ENCODE results near the gene PDSS1. TPM values are rescaled to one million over a fixed set of nuclear protein-coding genes. Genes with fewer than 3 reads are reported as not detected.

PDSS1 gene
- total and polyA plus RNA-seq, 9 of the 15 experiments (the other 6 are each of a cell fraction or from before 2014, with no cell fraction given): 11.0 to 59.5 (median 45.3) TPM

GRCh38 chr10:26777686-26778085 lies 80.2 kb downstream of the PDSS1 start:
- Histone ChIP-seq H4K20me1 (replicated peaks; ENCODE audit: control insufficient read depth, insufficient read depth, low read length) (peaks cover 24% of the 10 kb centered on the region), H3K27ac (ENCODE audit: extremely low read depth, low read depth, low read length) (no peak overlapping the region), H3K4me1 (replicated peaks in 1 of 2; ENCODE audit: control insufficient read depth in 2 of 2, insufficient read depth in 2 of 2, low read length in 2 of 2) (peaks cover 0 to 15% of the 10 kb centered on the region in 2 experiments; a peak in 3 of 5 replicates), H3K4me2 (ENCODE audit: insufficient read depth, low read length) (no peak overlapping the region), H3K9ac (ENCODE audit: insufficient read depth in 1 of 2, low read depth in 2 of 2, low read length in 2 of 2) (no peak overlapping the region), H3K36me3 (ENCODE audit: control insufficient read depth, insufficient read depth, low read length) (no peaks in the 10 kb centered on the region), H3K4me3 (no peak overlapping the region), H3K9me1 (ENCODE audit: control insufficient read depth, insufficient read depth, low read length) (no peaks in the 10 kb centered on the region), H3K79me2 (ENCODE audit: control insufficient read depth, insufficient read depth, low read length) (peaks cover 37% of the 10 kb centered on the region), H3K9me3 (replicated peaks; ENCODE audit: control insufficient read depth, insufficient read depth, low read depth, low read length) (no peaks in the 10 kb centered on the region), H3K27me3 (ENCODE audit: control insufficient read depth in 2 of 2, insufficient read depth in 2 of 2, low read length in 2 of 2) (no peaks in the 10 kb centered on the region), H2AFZ (ENCODE audit: low read depth, low read length) (no peak overlapping the region)
- intact Hi-C loops (cut with micrococcal nuclease): no loop called here
- CTCF ChIA-PET (ENCODE audit: low intra/inter-chr PET ratio): no interaction called here
- no peak for DNase-seq (ENCODE audit: extremely low read depth in 1 of 4, low spot score in 3 of 4)
- POLR2A ChIA-PET: interaction anchor here (0.6 kb wide), 1 partner anchor 16 kb away, joined by 3 read pairs; no protein-coding TSS in a partner anchor
- ATAC-seq: no peak
- WGBS (ENCODE audit: insufficient coverage, low coverage, missing lambda C conversion rate): 68% methylated on average over 2 of the region's 2 CpGs
- in situ Hi-C loops (cut with MboI): no loop called here
- FAIRE-seq: no peak
- BruUV-seq (replicated peaks): no TSS peak
- TF ChIP-seq MEIS2 (IDR thresholded peaks at IDR 0.05; ENCODE audit: partially characterized antibody): no peak
- TF ChIP-seq NFIX (CRISPR knock-in tag; IDR thresholded peaks at IDR 0.05; ENCODE audit: low read depth): no peak
- no peak for TF ChIP-seq CHD1 (IDR thresholded peaks at IDR 0.05; ENCODE audit: low read length)
- TF ChIP-seq E2F5 (CRISPR knock-in tag; IDR thresholded peaks at IDR 0.05): no peak
- no peak for TF ChIP-seq DACH1 (IDR thresholded peaks at IDR 0.05; ENCODE audit: partially characterized antibody)
- no peak for TF ChIP-seq ASH1L (IDR thresholded peaks at IDR 0.05; ENCODE audit: borderline replicate concordance, low read depth, partially characterized antibody)
- TF ChIP-seq FOXA1 (IDR thresholded peaks at IDR 0.05; ENCODE audit: borderline replicate concordance): no peak
- TF ChIP-seq ZNF197 (CRISPR knock-in tag; IDR thresholded peaks at IDR 0.05; ENCODE audit: low read depth): no peak
- no peak for TF ChIP-seq TCFL5 (CRISPR knock-in tag; conservative IDR thresholded peaks at IDR 0.05)
- TF ChIP-seq ZNF778 (CRISPR knock-in tag; IDR thresholded peaks at IDR 0.05): no peak
- no peak for TF ChIP-seq RAD21 (CRISPR knock-in tag; conservative IDR thresholded peaks at IDR 0.05 in 1 of 2, IDR thresholded peaks at IDR 0.05 in 1 of 2)
- TF ChIP-seq NR4A1 (CRISPR knock-in tag; IDR thresholded peaks at IDR 0.05): no peak
- TF ChIP-seq NR4A1 (tag; IDR thresholded peaks at IDR 0.05): no peak
- no peak for TF ChIP-seq TBL1XR1 (IDR thresholded peaks at IDR 0.05; ENCODE audit: low read length in 2 of 2)
- no peak for TF ChIP-seq ZNF263 (CRISPR knock-in tag; IDR thresholded peaks at IDR 0.05; ENCODE audit: borderline replicate concordance)
- TF ChIP-seq SAP30 (IDR thresholded peaks at IDR 0.05; ENCODE audit: borderline replicate concordance, insufficient read depth, low read depth, low read length, poor library complexity, severe bottlenecking): no peak
- TF ChIP-seq LCOR (CRISPR knock-in tag; IDR thresholded peaks at IDR 0.05): no peak
- no peak for TF ChIP-seq HNRNPH1 (optimal IDR thresholded peaks at IDR 0.05; ENCODE audit: low read depth, low read length)
- TF ChIP-seq NFXL1 (CRISPR knock-in tag; IDR thresholded peaks at IDR 0.05): no peak
- no peak for TF ChIP-seq KAT7 (CRISPR knock-in tag; IDR thresholded peaks at IDR 0.05; ENCODE audit: borderline replicate concordance)
- TF ChIP-seq ZNF347 (CRISPR knock-in tag; IDR thresholded peaks at IDR 0.05; ENCODE audit: low read depth): no peak

Measured in K562 (cell line).